Adrenal gland (tissue), 5 donors: ENCODE data around the gene UBE2M.

ENCODE experiments used
- POLR2A ChIP-seq, 2 donors: fragments of 450-650 bp; IDR thresholded peaks; one replicate each; pipeline ENCODE4 v1.6.1; 2017; ENCODE audit warnings: antibody characterized with exemption in 2 of 2, mild to moderate bottlenecking in 2 of 2, moderate library complexity in 1 of 2
- TF ChIP-seq, protein P1 (sequence below), 6 experiments: fragments of 450-650 bp in 4 of 6; fragments of 200-600 bp in 2 of 6; sonication (generic) in 1 of 6; IDR thresholded peaks; 1 replicate in 5 of 6; 2 replicates in 1 of 6; pipeline versions ENCODE4 v1.5.1 to v1.8.0; 2016 to 2021; ENCODE audit warnings: antibody characterized with exemption in 6 of 6, mild to moderate bottlenecking in 2 of 6, moderate library complexity in 1 of 6
- donor health status: DM: no; HTN: no; CAD: no.

DNA sequence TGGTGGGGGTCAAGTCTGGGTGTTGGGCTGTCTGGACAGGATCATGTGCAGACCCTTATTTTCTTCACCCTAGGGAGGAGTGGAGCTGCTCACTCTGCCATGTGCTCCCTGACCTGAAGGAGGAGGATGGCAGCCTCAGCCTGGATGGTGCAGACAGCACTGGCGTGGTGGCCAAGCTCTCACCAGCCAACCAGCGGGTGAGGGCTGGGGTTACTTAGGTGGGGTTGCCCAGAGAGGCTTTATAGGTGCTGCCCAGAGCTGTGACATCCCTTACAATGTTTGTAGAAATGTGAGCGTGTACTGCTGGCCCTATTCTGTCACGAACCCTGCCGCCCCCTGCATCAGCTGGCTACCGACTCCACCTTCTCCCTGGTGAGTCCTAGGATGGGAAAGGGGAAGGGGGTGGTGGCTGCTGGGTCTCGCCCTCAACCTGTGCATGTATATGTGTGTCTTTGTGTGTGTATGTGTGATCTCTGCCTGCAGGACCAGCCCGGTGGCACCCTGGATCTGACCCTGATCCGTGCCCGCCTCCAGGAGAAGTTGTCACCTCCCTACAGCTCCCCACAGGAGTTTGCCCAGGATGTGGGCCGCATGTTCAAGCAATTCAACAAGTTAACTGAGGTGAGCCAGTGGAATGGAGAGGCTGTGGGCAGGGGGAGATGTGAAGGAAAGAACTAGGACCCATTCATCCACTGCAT is 8.6 kb downstream of the UBE2M start:
- TF ChIP-seq, protein P1, sequence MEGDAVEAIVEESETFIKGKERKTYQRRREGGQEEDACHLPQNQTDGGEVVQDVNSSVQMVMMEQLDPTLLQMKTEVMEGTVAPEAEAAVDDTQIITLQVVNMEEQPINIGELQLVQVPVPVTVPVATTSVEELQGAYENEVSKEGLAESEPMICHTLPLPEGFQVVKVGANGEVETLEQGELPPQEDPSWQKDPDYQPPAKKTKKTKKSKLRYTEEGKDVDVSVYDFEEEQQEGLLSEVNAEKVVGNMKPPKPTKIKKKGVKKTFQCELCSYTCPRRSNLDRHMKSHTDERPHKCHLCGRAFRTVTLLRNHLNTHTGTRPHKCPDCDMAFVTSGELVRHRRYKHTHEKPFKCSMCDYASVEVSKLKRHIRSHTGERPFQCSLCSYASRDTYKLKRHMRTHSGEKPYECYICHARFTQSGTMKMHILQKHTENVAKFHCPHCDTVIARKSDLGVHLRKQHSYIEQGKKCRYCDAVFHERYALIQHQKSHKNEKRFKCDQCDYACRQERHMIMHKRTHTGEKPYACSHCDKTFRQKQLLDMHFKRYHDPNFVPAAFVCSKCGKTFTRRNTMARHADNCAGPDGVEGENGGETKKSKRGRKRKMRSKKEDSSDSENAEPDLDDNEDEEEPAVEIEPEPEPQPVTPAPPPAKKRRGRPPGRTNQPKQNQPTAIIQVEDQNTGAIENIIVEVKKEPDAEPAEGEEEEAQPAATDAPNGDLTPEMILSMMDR (IDR thresholded peaks at IDR 0.05): no peak
- TF ChIP-seq POLR2A (IDR thresholded peaks at IDR 0.05): no peak
